ENCODE measurements around the gene MTFR2.
"Not testable (repeated sequence)": the region's sequence is repeated elsewhere in the genome, so short reads cannot be mapped to it uniquely, and the experiment has no call there.

MTFR2 gene

DNA sequence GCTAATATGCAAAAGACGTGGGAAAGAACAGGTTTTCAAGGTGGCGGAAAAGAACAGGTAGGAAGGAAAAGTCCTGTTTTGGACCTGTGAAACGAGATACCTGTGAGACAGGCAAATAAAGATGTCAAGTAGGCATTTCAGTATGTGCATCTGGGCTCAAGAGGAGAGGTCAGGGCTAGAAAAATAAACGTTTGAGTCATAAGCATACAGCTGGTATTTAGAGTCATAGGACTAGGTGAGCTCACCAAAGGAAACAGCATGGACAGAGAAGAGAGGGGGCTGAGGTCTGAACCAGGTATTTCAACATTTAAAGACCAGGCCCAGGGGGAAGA is 14.9 kb downstream of the MTFR2 start:
- peak in 2 of 4 experiments; percentile 29 to 36 for DNase-seq

DNA sequence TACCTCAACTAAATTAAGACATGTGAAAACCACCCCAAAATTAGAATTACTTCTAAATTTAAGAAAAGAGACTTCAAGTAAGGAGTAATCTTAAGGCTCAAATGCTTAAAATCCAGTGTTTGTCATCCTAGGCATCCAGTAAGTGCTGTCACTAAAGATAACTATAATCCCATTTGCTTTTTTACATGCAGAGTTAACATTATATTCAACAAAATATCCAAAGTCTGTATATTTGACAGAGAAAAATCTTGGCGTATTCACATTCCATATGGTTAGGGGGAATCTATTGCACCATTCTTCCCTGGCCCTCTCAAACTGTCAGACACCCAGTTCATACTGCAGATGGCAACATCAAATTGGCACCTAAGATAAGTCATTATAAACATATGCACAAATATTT is 17.4 kb downstream of the MTFR2 start:
- no peak for DNase-seq

DNA sequence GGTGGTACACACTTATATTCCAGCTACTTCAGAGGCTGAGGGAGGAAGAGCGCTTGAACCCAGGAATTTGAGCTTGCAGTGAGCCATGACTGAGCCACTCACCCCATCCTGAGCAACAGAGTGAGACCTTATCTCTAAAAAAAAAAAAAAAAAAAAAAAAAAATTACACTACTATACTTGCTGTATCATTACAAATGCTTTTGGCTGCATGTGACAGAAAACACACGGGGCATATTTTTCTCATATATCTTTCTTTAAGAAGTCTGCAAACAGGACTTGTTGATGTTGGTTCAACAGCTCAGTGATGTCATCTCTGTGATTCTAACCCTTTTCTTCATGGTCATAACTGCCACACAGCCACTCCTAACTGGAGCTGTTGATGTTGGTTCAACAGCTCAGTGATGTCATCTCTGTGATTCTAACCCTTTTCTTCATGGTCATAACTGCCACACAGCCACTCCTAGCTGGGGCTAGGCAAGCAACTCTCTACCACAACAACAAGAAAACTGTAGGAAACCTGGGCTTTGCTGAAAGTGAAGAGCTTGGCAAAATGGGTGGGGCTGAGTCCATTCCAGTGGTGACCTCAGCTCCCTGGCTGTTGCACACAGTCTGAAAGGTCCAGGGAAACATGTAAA is 19.8 kb downstream of the MTFR2 start:
- no peak for DNase-seq

DNA sequence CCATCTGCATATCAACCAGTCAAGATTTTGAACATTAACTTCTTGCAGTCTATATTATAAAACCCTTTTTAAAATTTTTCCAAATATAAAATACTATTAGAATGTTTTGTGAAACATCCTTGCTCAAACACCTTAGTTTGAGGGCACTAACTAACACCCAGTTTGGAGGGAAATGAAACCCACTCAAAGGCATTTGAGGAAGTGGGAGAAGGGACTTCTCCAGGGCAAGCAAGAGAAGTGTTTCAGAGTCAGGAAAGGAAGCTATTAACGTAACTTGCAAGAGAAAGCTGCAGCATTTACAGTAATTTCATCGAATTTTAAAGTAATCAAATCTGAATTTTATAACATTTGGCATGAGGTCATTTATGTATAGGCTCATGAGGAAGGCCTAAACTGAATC is 21.3 kb downstream of the MTFR2 start:
- peak; percentile 50 to 84 (median 73) for DNase-seq

DNA sequence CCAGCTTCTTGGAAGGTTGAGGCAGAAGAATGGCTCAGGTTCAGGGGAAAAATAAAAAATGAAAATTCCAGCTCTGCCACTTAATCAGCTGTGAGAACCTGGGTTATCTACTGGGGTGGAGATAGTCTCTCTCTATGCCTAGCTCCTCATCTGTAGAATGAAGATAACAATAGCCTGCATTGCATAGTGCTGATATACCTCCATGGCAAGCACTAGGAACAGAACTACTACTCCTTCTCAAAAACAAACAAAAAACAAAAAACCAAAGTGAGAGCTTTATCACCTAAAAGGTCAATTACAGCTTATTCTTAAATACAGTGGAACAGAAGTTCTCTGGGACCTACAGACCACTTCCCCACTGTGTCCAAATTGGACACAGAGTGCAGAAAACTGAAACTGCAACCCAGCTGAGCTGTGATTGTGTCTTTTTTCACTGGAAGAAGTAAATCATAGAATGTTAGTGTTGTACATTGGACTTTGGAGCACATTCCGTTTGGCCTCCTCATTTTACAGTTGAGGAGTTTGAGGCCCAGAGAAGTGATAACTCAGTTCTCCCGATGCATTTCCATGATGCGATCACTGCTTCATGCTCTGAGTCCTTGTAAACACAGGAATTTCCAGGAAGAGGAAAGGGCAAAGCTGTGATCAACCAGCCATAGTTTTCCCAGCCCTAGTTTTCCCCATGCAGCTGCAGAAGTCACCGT is 23.3 kb downstream of the MTFR2 start:
- peak in 2 of 4 experiments; percentile 26 to 35 for DNase-seq

DNA sequence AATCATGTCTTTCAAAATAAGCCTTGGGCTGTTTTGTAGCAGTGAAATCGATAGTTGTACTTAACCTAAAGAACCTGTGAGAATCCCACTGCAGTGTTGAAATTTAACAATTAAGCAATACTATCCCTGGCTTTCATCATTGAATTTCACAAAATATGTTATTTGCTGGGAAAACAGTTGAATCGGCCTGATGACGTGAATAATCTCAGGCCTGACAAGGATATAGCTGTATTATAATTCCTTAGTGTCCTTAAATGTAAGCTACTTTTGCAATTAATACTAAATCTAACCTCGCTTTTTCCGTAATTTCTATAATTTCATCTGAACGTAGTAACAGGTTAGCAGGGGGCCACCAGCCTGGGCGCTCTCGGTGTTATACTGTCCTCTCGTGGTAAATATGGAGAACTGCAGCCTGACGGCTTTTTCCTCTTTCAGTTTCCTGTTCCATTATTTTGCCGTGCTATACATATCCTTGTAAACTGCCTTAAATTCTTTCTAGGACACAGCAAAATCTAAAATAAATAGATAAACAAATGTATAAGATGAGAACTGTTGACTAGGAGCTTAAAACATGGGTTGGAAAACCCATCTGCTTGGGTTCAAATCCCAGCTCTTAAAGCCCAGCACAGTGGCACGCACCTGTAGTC is 24.0 kb downstream of the MTFR2 start:
- peak; percentile 66 to 78 (median 74) for DNase-seq

DNA sequence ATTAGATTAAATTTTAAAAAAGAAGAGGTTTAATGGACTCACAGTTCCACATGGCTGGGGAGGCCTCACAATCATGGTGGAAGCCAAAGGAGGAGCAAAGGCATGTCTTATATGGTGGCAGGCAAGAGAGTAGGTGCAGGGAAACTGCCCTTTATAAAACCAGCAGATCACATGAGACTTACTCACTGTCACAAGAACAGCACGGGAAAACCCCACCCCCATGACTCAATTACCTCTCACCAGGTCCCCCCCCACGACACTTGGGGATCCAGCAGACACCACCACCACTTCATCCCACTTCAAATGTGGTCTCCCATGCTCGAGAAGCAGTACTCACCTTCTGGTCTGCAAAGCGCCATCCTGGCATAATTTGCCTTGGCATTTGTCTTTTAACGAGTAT is 24.6 kb downstream of the MTFR2 start:
- peak in 1 of 4 experiments; percentile 23 for DNase-seq

DNA sequence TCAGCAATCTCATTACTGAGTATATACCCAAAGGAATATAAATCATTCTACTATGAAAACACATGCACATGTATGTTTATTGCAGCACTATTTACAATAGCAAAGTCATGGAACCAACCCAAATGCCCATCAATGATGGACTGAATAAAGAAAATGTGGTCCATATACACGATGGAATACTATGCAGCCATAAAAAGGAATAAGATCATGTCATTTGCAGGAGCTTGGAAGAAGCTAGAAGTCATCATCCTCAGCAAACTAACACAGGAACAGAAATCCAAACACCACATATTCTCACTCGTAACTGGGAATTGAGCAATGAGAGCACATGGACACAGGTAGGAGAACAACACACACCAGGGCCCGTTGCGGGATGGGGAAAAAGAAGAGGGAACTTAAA is 25.1 kb downstream of the MTFR2 start:
- not testable (repeated sequence) for DNase-seq

DNA sequence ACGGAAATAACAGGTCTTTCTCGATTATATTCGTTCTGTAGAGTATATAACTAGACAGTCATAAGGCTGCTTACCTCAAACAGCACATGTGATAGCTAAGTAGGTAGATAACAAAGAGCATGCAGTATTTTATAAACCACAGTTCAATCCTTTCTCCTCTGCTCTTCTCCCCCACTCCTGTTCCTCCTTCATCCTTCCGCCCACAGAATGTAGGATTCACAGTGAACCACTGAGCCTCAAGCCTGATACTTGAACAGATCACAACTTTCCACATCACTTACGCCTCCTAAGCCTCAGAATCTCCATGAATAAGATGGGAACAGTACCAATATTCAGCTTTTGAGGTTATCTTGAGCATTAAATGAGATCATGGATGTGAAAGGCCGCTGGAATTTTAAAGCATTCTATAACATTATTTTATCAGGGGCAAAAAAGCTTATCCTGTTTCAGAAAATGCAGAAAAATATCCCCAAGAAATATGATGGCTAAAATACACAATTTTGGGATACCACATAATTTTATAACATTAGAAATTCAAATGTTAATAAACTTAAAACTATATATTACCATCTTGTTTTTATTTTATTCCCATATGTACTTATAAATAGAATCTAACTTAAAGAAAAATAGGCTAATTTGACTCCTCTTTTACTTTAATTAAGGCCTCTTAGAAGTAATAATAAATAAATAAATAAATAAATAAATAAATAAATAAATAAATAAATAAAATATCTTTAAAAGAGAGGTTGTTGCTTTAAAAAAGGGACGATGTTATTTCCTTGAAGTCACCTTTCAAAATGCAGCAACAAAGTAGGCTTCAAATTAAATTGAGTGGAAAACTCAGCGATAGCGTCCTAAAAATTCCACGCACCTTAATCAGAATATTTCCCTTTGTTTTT is 33.4 kb downstream of the MTFR2 start:
- no peak for DNase-seq

DNA sequence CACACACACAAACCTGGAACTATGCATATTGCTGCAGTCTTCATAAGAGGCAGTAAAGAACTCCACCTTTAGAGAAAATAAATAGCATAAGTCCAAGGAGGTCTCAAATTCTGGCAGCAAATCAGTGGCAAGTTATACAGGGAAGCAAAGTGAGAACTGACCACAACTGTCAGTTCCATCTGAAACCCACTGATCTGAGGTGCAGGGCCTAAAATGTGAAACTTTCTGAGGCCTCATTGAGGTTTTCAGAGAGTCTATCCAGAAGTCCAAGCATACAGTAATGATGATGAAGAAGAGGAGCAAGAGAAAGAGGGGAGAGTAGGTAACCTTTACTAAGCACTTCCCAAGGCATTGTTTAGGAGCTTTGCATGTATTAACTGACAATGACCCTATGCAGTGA is 36.3 kb downstream of the MTFR2 start:
- DNase-seq: no peak

DNA sequence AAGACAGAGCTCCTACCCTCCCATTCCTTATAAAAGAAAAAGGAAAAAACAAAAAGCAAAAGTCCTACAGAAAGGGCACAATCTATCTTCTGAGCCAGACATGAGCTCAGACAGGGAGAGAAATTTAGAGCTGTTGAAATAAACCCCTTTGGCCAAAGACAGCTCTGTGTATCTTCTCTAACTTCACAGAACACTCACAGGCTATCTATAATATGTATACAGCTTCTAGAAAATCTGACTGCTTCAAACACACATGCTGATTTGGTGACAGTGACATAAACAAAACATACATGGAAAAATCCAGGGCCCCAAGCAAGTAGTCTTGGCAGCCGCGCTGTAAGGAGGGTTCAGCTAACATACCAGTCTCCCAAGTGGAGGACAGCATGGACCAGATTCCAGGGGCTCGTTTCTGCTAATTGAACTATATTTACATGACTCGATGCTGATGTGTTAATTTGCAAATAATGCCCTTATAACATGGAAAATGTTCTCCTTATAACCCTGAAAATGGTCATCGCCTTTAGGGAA is 37.0 kb downstream of the MTFR2 start:
- DNase-seq: no peak

DNA sequence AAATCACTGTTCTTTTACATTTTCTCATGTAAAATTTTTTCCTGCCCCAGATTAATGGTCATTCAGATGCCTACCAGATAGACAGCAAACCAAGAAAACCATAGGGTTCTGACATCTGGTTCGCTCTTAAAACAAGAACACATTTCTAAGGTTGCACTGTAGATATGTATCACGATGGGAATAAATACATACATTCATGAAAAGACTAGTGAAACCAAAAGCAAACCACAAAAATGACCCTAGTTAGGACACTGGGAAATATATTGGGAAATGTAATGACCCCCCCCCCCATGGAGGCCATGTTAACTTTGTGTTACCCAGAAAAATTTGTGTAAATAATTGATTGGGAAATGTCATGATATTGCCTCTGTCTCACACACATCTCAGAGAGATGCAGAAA is 37.5 kb downstream of the MTFR2 start:
- DNase-seq: no peak

DNA sequence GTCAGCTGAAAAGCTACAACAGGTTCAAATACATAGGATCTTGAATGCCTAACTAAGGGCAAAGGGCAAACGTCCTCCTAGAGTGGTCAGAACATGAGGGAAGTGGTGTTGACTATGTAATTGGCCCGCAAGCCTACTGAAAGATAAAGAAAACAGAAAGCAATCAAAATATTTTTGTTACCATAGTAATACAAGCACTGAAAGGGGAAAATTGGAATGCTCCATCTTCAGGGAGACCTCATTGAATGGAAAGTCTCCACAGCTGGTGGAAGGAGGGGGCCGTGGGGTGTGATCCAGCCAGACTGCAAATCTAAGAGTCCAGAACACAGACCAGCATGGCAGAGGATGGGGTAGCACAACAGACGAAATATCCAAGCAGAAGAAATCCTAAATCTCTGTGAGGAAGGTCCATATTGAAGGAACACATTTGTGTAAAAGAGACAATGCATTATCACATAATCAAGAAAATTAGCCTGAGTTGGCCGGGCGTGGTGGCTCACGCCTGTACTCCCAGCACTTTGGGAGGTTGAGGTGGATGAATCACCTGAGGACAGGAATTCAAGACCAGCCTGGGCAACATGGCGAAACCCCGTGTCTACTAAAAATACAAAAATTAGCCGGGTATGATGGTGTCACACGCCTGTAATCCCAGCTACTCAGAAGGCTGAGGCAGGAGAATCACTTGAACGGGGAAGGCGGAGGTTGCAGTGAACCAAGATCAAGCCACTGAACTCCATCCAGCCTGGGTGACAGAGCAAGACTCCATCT is 39.5 kb downstream of the MTFR2 start:
- DNase-seq: no peak

DNA sequence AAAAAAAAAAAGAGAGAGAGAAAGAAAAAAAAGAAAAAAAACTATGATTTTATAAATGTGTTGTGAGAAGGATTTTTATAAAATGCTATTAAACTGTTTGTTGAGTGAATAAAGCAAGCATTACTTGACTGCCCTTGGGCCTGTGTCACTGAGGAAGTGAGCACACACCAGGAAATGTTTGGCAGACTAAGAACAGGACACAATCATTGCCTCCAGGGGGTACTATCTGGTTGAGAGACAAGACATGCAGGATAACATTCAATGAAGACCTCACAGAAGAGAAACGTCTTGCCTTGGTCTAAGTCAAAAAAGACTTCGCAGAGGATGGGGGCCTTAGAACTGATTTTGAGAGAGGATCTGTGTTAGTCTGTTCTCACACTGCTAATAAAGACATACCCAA is 40.6 kb downstream of the MTFR2 start:
- no peak for DNase-seq

DNA sequence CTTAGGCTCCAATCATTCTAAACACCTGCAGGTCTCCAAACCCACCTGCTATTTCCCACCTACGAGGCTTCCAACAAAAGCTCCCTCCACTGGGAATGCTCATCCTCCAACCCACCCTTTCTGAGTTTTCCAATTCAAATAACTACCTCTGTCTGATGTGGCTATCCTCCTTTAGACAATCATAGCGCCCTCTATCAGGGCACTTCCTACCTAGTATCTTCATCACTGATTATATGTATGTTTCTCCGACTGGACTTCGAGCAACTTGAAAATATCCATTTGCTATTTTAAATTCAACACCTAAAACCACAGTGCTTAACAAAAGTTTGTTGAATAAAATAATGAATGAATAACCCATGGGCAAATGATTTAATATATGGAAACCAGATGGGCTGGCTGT is 41.3 kb downstream of the MTFR2 start:
- no peak for DNase-seq

DNA sequence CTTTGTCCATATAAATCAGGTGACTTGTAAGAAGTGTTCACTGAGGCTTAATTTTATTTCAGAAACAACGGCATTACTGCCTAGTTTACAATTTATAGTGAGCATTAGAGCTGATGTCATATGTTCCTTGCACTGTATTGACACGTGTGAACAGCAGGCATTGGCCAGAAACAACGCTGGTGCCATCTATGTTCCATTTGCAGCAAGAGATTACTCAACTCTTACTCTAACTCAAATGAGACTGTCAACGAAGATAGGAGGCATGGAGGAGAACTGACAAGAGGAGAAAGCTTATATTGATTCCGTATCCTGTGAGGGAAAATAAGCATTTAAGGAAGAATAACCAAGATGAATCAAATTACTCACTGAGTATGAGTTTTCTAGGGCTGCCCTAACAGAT is 48.4 kb downstream of the MTFR2 start:
- no peak for DNase-seq

DNA sequence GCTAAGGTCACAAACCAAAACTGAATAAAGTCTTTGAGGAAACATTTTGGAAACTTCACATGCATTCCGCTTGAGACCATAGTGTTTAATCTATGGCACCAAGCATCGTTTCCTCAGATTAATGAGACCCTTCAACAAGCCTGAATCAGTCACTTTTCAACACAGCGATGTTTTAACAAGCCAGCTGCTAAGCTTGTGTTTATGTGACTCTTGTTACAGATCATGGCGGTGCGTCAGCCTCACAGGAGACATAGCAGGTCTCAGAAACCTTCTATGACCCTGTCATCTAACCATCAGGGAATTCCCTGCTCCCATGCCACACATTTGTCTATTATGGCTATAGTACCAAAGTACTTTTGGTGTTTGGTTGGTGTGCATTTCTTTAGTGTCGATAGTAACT is 57.2 kb downstream of the MTFR2 start:
- no peak for DNase-seq

DNA sequence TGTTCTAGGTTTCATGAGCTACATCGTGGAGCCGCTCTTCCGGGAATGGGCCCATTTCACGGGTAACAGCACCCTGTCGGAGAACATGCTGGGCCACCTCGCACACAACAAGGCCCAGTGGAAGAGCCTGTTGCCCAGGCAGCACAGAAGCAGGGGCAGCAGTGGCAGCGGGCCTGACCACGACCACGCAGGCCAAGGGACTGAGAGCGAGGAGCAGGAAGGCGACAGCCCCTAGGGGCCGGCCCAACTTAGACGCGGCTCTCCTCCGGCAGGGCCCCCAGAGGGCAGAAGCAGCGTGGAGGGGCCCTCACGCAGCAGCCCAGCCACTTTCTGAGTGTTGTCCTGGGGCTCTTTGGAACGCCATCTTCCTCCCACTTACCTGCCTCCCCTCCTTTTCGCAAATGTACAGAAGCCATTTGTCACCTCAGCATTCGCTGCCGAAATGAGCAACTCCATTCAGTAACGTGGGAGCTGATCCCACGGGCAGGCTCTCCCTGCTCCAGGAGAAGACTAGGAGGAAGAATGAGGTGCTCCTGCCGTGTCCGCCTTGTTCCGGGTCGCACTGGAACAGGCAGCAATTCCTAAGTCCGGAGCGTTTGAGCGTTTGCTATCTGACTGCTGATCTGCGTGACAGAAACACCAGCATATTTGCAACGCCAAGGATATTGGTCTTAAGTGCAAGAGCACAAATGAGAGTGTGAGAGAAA is 58.4 kb downstream of the MTFR2 start:
- DNase-seq: no peak

DNA sequence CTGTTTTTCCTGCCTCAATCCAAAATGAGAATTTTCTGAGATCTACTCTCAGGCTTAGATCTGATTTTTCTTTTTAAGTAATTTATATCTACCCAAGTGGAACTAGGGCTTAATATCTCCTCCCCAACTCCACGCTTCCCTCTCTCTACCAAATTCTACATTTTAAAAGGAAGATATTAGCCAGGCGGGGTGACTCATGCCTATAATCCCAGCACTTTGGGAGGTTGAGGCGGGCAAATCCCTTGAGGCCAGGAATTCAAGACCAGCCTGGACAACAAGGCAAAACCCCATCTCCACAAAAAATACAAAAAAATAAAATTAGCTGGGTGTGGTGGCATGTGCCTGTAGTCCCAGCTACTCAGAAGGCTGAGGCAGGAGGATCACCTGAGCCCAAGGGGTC is 61.0 kb downstream of the MTFR2 start:
- DNase-seq: no peak

DNA sequence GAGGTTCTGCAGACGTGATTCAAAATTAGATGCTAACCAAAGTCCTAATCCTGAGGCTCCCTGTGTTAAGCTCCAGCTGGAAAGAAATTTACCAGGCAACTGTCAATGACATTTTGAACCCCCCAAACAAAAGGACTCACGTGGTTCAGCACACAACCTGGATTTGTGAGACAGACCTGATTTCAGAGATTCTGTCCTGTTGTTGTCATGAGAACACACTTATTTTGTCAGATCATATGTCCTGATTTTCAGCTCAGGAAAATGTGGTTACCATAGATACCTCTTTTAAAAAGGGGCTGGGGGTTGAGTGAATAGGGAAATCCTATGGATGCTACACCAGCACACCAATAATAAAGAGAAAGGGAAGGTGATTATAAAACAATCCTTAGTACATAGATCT is 61.6 kb downstream of the MTFR2 start:
- no peak for DNase-seq

DNA sequence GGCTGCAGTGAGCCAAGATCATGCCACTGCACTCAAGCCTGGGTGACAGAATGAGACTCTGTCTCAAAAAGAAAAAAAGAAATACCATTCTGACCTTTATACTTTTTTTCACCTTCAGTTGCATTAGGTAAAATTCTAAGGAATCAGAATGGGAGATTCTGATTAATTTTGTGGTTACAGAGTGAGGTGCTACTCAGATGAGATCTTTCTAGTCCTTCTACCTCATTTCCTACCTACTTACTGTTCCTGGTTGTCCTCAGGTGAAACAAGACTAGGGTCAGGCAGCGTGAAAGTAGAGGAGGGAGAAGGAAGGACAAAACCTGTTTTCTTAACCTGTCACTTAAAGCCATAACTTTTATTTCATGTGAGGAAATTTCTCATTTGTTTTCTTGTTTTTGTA is 63.7 kb downstream of the MTFR2 start:
- no peak for DNase-seq

DNA sequence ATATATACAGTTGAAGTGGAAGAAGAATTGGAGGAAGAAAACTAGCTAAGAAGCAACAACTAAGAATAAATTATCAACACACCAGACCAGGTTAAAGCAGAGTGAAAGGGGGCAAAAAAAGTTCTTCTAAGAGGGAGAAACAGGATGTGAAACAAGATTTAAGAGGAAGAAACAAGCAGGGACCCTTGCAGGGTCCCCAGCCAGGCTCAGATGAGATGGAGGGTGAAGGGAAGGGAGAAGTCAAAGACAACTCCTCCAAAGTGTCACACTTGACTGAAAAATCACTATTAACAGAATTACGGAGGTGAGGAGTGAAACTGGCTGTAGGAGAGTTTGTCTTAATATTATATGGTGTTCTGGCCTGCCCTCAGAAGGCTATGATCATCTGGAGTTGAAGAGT is 65.4 kb downstream of the MTFR2 start:
- DNase-seq: no peak
